Measurements from ENCODE around the gene POU6F2.
"Not testable (repeated sequence)": the region's sequence is repeated elsewhere in the genome, so short reads cannot be mapped to it uniquely, and the experiment has no call there.

The POU6F2 gene

GRCh38 chr7:39186671-39187070, 209.0 kb downstream of the POU6F2 start:
- H3K27ac ChIP-seq (ENCODE audit: low read length): no peak overlapping the region
- H3F3A ChIP-seq (ENCODE audit: insufficient read depth, low read length): no peaks in the 10 kb centered on the region
- DNase-seq: no peak
- no peaks in the 10 kb centered on the region for H3K79me2 ChIP-seq (ENCODE audit: low read length)
- H3K4me1 ChIP-seq (ENCODE audit: low read length): peaks cover 10% of the 10 kb centered on the region
- H3K36me3 ChIP-seq (replicated peaks; ENCODE audit: insufficient read depth, low read length): no peaks in the 10 kb centered on the region
- H4K20me1 ChIP-seq (ENCODE audit: insufficient read depth, low read length): no peaks in the 10 kb centered on the region
- H2AFZ ChIP-seq (ENCODE audit: low read length): no peak overlapping the region
- no peaks in the 10 kb centered on the region for H3K9me2 ChIP-seq (replicated peaks; ENCODE audit: insufficient read depth, low read length)
- H3K9ac ChIP-seq (ENCODE audit: low read length): no peak overlapping the region
- no peaks in the 10 kb centered on the region for H3K27me3 ChIP-seq (replicated peaks; ENCODE audit: insufficient read depth, low read length)
- TF ChIP-seq EZH2phosphoT487 (IDR thresholded peaks at IDR 0.05; ENCODE audit: low read length) (no peak), EZH2 (optimal IDR thresholded peaks at IDR 0.05; ENCODE audit: low read depth, low read length) (no peak), CTCF (IDR thresholded peaks at IDR 0.05; ENCODE audit: low read length) (no peak)
- no peaks in the 10 kb centered on the region for H3K9me3 ChIP-seq (replicated peaks; ENCODE audit: insufficient read depth, low read length)
- H3K4me2 ChIP-seq (ENCODE audit: low read depth, low read length): no peak overlapping the region
- H3K4me3 ChIP-seq (ENCODE audit: low read length): no peak overlapping the region

- TF ChIP-seq CTCF (IDR thresholded peaks at IDR 0.05; ENCODE audit: low read length) (no peak), EZH2 (optimal IDR thresholded peaks at IDR 0.05; ENCODE audit: low read depth, low read length) (no peak), EZH2phosphoT487 (IDR thresholded peaks at IDR 0.05; ENCODE audit: low read length) (no peak)
- Histone ChIP-seq H3K4me2 (ENCODE audit: low read depth, low read length) (no peak overlapping the region), H3K27ac (ENCODE audit: low read length) (no peak overlapping the region), H3K9ac (ENCODE audit: low read length) (no peak overlapping the region), H3K79me2 (ENCODE audit: low read length) (no peaks in the 10 kb centered on the region), H3K4me1 (ENCODE audit: low read length) (peaks cover 10% of the 10 kb centered on the region), H4K20me1 (ENCODE audit: insufficient read depth, low read length) (no peaks in the 10 kb centered on the region), H3K36me3 (replicated peaks; ENCODE audit: insufficient read depth, low read length) (no peaks in the 10 kb centered on the region), H3F3A (ENCODE audit: insufficient read depth, low read length) (no peaks in the 10 kb centered on the region), H3K27me3 (replicated peaks; ENCODE audit: insufficient read depth, low read length) (no peaks in the 10 kb centered on the region), H3K9me3 (replicated peaks; ENCODE audit: insufficient read depth, low read length) (no peaks in the 10 kb centered on the region), H3K4me3 (ENCODE audit: low read length) (no peak overlapping the region), H2AFZ (ENCODE audit: low read length) (no peak overlapping the region), H3K9me2 (replicated peaks; ENCODE audit: insufficient read depth, low read length) (no peaks in the 10 kb centered on the region)
- DNase-seq: no peak
Measured at GRCh38 chr7:39187130-39187529, 209.4 kb downstream of the POU6F2 start.

GRCh38 chr7:39192476-39192875, 214.8 kb downstream of the POU6F2 start:
- H3K4me1 ChIP-seq (ENCODE audit: low read length): no peaks in the 10 kb centered on the region

GRCh38 chr7:39194388-39194787, 216.7 kb downstream of the POU6F2 start:
- not testable (repeated sequence) for H3K9me3 ChIP-seq (replicated peaks; ENCODE audit: insufficient read depth, low read length); H3K4me1 ChIP-seq (ENCODE audit: low read length); H3K79me2 ChIP-seq (ENCODE audit: low read length); H3K4me2 ChIP-seq (ENCODE audit: low read depth, low read length); H3F3A ChIP-seq (ENCODE audit: insufficient read depth, low read length); H3K4me3 ChIP-seq (ENCODE audit: low read length); H3K36me3 ChIP-seq (replicated peaks; ENCODE audit: insufficient read depth, low read length); H3K27me3 ChIP-seq (replicated peaks; ENCODE audit: insufficient read depth, low read length); H3K9me2 ChIP-seq (replicated peaks; ENCODE audit: insufficient read depth, low read length); H4K20me1 ChIP-seq (ENCODE audit: insufficient read depth, low read length); DNase-seq; H2AFZ ChIP-seq (ENCODE audit: low read length); H3K9ac ChIP-seq (ENCODE audit: low read length); H3K27ac ChIP-seq (ENCODE audit: low read length)

More at GRCh38 chr7:39192476-39192875, 214.8 kb downstream of the POU6F2 start:
- Histone ChIP-seq H3K4me3 (ENCODE audit: low read length) (no peak overlapping the region), H3K79me2 (ENCODE audit: low read length) (no peaks in the 10 kb centered on the region), H3K27ac (ENCODE audit: low read length) (no peak overlapping the region), H3K9me2 (replicated peaks; ENCODE audit: insufficient read depth, low read length) (no peaks in the 10 kb centered on the region), H3K27me3 (replicated peaks; ENCODE audit: insufficient read depth, low read length) (no peaks in the 10 kb centered on the region), H3K9ac (ENCODE audit: low read length) (no peak overlapping the region), H3K4me2 (ENCODE audit: low read depth, low read length) (no peak overlapping the region), H3F3A (ENCODE audit: insufficient read depth, low read length) (no peaks in the 10 kb centered on the region), H3K9me3 (replicated peaks; ENCODE audit: insufficient read depth, low read length) (no peaks in the 10 kb centered on the region), H3K36me3 (replicated peaks; ENCODE audit: insufficient read depth, low read length) (no peaks in the 10 kb centered on the region), H4K20me1 (ENCODE audit: insufficient read depth, low read length) (no peaks in the 10 kb centered on the region), H2AFZ (ENCODE audit: low read length) (no peak overlapping the region)
- DNase-seq: no peak
- TF ChIP-seq EZH2phosphoT487 (IDR thresholded peaks at IDR 0.05; ENCODE audit: low read length): no peak
- no peak for TF ChIP-seq EZH2 (optimal IDR thresholded peaks at IDR 0.05; ENCODE audit: low read depth, low read length)
- no peak for TF ChIP-seq CTCF (IDR thresholded peaks at IDR 0.05; ENCODE audit: low read length)
